Measurements from ENCODE around the gene PGM2.

Gene PGM2

DNA sequence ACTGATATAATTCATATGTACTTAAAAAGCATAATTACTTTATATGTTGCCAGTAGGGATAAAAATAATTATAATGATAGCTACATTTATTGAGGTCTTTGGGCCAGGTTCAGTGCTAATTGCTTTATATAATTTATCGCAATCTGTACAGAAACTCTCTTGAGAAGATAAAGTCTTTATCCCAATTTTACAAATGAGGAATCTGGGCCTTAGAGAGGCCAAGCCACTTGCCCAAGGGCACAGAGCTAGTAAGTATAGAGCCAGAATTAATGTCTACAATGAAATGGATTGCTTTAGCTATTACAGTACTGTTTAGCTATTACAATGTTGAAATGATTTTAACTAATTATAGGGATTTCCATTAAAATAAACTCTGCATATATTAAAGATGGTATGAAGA is 33.8 kb downstream of the PGM2 start:
- in situ Hi-C loops (cut with HindIII; ENCODE audit: low sequenced_read_pairs), result no loop called here

DNA sequence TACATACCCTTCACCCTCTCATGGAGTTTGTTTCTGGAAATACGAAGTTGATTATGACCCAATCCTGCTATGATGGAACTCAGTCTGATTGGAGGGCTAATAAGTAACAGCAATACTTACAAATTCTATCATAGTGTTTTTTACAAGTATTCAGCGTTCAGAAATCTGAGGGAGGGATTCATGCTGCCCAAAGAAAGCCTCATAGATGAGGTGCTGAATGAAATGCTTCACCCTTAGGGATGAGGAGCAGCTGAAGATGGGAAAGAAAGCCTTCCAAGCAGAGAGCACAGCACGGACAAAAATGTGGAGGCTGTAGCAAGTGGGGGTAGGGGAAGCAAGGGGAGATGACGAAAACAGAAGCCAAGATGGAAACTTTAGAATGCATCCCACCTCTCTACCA is 36.5 kb downstream of the PGM2 start:
- in situ Hi-C loops (cut with HindIII; ENCODE audit: low sequenced_read_pairs), result no loop called here

DNA sequence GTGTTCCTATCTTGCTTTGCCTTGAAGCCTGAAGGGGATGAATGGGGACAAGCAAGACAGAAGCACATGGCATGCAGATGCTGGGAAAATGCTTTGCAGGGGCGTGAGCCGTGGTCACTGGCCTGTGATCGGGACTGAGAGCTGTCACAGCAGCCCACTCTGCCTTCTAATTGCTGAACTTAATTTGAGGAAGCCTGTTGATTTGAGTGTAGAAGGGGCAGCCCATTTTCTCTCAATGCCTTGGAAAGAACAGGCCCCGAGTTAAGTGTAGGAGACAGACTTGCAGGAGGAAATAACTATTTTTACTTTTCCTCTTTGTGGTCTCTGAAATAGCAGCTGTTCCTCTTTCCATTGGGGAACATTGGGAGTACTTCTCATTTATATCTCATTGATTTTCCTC is 38.3 kb downstream of the PGM2 start:
- in situ Hi-C loops (cut with HindIII; ENCODE audit: low sequenced_read_pairs), result no loop called here

DNA sequence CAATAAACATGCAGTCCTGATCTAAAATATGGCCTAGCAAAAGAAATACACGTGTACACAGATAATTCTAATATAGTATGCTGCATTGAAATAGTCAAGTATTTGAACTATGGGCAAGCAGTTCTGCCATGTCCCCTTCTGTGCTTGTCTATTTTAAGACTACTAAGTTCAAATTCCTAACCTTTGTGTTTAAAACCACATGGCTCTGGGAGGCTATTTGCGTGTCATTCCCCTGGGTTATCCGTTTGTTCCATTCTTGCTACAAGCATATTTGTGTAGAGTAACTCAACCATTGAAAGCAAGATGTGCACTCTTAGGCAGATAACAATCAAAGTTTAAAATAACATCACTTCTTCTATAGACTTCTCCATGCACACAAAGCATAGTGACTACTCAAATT is 39.0 kb downstream of the PGM2 start:
- in situ Hi-C loops (cut with HindIII; ENCODE audit: low sequenced_read_pairs), result no loop called here

DNA sequence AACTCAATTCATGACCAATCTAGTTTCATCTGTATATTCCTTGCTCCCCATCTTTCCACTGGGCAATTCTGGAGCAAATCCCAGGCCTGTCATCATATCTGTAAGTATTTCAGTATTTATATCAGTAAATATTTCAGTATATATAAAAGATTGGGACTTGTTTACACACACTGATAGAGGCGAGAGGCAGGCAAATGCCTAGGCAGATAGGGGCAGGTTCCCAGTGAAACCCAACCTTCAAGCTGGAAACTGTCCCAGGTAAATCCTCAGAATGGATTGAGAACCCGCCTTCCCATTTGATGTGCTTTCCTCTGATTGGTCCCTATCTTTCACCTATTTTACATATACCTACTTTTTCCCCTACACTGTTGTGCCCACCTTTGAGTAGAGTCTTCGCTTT is 40.6 kb downstream of the PGM2 start:
- in situ Hi-C loops (cut with HindIII; ENCODE audit: low sequenced_read_pairs), result no loop called here

DNA sequence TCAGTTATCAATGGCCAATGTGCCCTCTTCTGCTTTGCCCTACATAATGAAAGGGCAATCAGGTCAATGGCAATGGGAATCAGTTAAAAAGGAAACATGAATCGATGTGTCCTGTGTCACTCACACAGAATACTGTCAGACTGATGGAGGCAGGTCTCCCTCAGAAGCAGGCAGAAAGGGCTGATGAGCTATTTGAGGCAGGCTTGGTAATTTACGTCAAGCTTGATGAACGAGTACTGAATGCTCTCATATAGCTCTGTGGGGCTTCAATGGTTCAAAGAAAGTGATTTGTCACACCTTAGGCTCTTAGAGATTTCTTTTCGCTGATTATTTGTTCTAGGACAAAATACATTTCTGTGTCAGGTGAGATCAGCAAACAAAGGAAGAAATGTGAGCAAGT is 41.8 kb downstream of the PGM2 start:
- in situ Hi-C loops (cut with HindIII; ENCODE audit: low sequenced_read_pairs), result no loop called here

DNA sequence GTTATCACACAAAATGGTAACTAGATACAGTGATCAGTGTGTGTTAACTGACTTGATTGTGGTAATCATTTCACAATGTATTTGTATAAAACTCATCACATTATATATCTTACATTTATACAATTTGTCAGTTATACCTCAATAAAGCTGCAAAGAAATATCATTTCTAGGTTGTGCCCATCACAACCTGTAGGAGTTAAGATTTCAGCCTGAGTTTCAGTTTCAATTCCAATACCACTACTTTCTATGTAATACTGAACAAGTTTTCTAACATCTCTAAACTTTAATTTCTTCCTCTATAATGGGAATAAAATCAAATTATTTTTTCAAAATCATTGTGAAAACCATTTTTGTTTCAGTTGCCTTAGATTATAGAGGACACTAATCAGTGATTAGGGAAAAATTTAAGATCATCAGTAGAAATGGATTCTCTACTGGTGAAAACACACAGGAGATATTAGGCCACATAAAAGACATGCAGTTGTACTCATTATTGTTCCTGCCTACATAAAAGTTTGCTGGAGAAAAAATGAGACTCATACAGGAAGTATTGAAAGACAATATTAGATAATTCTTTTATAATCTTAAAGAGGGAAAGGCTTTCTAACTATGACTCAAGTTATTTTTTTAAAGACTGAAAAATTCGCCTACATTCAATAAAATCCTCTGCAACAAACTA is 46.0 kb downstream of the PGM2 start:
- in situ Hi-C loops (cut with HindIII; ENCODE audit: low sequenced_read_pairs), result no loop called here

DNA sequence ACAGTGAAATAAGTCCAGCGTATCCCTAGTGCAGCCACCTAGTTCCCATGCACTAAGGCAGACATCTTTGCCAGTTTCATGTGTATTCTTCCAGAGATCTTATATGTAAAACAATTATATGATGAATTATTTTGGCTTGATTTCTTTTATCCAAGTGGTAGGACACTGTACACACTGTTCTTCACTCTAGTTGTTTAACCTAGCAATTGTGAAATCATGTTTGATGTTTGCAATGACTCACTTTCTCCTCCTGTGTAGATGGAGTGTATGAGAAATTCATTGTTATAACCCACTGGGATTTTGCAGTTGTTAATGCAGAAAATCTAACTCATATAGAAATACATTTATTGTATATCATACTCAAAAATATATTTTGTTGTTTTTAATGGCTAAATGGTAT is 46.9 kb downstream of the PGM2 start:
- in situ Hi-C loops (cut with HindIII; ENCODE audit: low sequenced_read_pairs), result no loop called here

DNA sequence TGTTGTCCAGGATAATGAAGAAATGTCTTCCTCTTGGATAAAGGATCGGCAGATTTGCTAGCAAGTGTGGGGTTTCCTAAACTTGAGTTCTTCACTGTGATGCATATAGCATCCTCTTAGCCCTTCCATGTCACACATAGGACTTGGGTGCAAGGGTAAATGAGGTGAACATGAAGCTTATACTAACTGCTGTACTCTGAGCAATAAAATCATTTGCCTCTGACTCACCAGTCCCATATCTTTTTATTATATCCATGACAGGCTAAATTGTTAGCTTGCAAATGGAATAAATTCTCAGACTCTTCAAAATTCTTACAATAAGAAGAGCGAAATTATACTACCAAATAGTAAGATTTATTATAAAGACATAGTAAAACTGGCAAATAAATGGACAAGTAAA is 49.7 kb downstream of the PGM2 start:
- in situ Hi-C loops (cut with HindIII; ENCODE audit: low sequenced_read_pairs), result no loop called here

DNA sequence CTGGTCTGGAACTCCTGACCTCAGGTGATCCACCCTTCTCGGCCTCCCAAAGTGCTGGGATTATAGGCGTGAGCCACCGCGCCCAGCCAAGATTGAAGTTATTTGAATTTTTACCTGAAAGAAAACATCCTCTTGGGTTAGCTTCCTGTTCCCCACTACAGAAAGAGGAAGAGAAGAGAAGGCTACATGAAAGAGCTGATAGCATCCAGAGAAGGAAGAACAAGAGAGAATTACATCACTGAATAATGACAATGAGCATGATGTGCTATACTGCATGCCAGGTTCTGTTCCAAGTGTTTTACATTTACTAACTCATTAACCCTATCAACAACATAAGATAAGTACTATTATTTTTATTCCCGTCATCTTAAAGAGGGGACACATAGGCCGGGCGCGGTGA is 52.9 kb downstream of the PGM2 start:
- in situ Hi-C loops (cut with HindIII; ENCODE audit: low sequenced_read_pairs), result no loop called here

DNA sequence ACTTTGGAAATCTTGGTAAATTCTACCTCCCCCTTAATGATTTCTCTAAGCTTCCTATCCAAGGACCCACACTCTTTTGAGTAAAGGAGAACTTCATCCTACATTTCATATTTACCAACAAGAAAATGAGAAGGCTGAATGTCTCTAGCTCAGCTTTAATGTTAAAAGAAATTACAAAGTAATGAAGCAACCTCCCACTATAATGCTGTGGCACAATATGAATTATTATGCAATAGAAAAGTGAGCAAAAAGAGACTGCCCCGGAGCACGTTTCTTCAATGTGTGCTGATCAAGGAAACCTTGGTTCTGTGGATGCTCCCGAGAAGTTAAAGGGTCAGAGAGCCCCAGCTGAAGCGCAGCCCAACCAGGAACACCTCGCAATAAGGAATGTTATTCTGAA is 55.3 kb downstream of the PGM2 start:
- in situ Hi-C loops (cut with HindIII; ENCODE audit: low sequenced_read_pairs), result no loop called here

DNA sequence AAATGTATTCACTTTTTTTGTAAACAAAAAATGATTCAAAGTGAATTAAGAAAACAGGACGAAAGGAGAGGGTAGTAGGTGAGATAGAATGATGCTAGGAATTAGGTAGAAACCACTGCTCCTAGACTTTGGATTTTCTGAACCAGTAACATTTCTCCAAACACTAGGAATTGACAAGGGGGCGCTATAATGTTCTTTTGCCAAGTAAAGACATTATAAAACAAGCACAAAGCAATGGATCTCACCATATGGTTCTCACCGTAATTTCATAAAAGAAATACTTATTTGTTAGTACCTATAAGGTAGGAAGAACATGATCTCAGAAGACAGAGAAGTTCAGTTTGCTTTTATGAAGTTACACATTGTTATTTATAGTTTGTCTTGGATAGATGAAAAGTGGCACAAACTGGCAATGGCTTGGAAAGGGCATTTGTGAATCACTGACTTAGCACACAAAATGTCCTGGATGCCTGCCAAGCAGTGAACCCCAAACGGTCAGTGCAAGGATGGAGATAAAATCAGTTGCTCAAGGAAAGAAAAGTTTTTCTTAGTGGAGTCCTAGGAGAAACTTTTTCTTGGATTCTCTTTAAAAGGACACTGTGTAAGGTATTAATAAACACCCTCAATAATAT is 56.3 kb downstream of the PGM2 start:
- in situ Hi-C loops (cut with HindIII; ENCODE audit: low sequenced_read_pairs), result no loop called here

DNA sequence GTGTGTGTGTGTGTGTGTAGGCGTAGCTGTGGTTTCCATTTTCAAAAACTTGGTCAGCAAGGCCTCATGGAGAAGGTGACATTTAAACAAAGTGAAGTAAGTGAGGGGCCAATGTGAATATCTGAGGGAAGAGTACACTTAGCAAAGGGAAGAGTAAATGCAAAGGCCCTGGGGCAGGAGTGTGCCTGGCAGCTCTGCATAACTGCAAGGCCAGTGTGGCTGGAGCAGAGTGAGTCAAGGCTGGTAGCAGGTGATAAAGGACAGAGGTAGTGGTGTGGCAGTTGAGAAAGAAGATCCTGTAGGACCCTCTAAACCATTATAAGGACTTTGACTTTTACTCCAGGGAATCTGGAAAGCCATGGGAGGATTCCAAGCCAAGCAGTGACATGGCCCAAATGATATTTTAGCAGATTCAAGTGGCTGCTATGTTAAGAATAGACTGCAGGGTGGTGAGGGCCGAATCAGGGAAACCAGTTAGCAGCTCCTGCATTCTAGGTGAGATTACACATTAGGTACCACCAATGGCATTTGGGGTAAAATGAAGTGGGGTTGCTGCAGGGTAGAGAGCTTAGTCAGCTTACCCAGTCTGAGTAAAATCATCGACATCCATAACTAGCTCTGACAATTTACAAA is 58.5 kb downstream of the PGM2 start:
- in situ Hi-C loops (cut with HindIII; ENCODE audit: low sequenced_read_pairs), result no loop called here

DNA sequence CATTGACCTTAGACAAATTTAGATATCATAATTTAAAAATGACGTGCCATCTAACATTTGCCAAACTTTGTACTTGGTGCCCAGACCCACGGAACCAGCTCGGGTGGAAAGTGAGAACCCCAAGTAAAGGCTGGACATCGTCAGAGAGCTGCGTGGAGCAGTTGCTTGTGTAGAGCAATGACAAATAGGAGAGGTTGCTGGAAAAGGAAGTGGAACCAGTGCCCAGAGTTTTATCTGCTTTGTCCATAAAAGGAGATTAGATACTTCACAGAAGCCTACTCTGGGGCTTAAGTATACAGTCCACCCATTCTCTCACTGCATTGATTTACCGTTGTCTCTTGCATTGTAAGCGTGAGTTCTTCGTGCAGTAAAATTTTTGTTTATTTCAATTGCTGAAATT is 59.0 kb downstream of the PGM2 start:
- in situ Hi-C loops (cut with HindIII; ENCODE audit: low sequenced_read_pairs), result no loop called here

DNA sequence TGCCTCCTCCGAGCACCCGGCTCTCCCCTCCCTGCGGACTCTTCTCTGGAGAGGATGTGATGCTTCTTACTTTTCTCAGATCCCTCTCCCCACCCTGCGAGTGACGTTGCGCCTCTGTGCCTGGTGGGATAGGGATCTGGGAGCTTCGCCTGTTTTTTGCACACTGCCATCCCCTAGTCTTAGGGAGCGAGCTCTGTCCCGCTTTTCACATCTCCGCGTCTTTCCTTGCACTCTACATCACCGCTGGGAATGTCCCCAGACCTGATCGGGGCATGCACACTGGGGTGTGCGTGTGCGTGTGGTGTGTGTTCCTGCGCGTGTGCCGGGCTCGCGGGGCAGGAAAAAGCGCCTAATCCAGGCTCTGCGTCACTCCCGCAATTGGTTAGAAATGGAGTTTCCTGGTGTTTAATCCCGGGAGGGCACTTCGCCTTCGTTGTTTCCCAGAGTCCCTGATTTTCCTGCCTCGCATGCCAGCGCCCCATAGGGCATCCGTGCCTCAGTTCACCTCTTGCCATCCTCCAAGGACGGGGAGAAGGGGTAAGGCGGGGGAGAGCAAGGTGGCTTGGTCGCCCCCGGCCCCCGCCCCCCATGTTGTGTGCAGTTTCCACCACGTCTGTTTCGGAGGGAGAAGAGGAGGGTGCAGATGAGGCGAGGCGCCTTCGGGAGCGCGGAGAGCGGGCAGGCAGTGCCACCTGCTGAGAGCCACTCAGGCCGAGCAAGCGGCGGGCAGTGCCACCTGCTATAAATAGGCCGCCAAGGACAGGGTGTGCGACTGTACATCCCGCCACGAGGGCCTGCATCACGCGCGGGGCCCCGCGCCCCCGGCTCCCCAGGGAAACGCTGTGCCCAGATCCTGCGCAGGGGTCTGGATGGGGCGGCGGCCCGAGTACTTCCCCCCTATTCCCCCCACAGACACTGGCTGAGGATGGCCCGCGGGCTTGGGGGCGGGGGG is 63.6 kb downstream of the PGM2 start:
- in situ Hi-C loops (cut with HindIII; ENCODE audit: low sequenced_read_pairs), result no loop called here

DNA sequence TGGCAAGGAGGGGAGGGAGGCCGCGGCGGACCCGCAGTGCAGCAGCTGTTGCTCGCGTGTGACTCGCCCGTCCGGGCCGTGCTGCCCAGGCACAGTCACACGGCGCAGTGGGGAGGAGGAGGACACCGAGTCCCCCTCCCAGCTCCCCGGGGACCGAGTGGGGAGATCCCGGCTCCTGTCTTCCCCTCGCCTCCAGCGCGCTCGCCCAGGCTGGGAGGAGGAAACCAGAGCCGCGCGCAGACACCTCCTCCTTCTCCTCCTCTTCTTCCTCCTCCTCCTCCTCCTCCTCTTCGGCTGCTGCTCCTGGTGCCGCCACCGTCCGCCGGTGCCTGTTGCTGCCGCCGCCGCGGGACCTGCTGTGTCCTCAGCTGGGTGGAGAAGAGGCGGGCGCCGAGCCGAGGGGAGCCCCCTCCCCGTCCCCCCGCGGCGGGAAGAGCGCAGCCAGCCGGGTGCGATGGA is 64.3 kb downstream of the PGM2 start, which contains the start of gene TBC1D1:
TBC1D1 (plus strand) TSS at position 284 of the 459 bp plus-strand sequence. CDS start 11,012 bp downstream, outside the sequence.
- in situ Hi-C loops (cut with HindIII; ENCODE audit: low sequenced_read_pairs), result no loop called here

DNA sequence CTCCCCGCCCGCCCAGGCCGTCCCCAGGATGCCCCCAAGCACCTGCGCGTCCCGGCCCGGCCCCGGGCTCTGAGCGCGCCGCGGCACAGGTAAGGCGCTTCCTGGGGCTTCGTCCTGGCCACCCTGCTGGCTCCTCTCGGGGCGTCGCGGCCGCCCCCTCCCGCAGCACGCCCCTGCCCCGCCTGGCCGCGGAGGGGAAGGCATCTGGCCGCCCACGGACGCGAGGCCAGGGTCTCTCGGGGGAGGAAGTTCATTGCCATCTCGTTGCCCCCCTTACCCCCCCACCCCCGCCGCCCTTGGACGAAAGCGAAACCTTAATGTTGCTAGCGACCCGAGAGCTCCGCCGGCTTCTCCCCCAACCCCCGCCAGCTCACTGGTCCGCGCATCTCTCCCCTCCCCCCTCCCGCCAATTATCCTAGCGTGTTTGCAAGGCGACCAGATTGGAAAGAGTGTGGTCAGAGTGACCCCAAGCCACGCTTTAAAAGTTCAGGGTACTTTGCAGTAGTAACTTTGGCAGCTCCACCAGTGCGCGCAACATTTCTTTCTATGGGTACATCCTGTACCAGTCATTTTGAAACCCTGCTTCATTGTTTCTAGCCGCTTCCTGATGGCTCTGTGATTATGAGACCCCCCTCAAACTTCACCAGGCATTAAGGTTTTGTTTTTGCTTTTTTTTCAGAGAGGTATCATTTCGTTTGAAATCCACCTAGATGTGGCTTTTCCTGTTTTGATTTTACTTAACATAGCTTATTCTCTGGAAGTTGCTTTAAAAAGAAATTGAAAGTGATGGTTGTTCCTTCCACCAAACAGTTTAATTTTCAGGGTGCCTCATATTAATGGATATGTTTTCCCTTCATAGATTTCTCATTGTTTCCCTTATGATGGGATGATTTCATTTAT is 65.0 kb downstream of the PGM2 start:
- in situ Hi-C loops (cut with HindIII; ENCODE audit: low sequenced_read_pairs), result no loop called here

DNA sequence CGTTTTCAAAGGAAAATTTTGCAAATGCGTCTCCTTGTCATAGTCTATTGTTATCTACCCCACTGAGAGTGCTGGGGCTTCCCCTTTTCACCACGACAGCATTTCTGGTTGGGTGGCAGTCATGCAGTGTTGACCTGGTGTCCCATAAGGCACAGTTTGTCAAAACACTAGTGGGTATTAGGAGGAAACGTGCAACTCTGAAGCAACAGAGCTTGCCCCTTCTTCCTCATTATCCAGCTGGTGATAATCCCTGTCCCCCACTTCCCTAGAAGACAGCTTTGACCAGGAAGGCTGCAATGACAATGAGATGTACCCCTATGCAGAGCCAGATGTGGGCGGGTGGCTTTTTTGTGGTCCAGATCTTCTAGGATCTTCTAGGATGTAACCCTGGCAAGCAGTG is 66.2 kb downstream of the PGM2 start:
- in situ Hi-C loops (cut with HindIII; ENCODE audit: low sequenced_read_pairs), result no loop called here

DNA sequence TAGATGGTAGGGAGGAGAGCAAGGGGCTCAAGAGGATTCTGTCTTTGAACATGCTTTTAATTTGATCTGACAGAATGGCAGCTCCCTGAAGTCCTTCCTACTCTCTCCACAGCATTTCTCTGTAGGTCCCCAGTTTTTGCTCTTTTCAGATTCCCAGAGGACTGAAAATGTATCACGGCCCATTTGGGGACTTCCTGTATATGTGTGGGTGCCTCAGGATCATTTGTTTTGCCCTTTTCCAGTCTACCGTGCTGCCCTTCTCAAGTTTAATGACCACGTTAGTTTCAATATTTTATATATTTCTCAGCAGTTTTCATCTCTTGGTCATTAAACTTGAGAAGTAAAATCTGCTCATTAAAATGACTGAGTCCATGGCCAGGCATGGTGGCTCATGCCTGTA is 66.7 kb downstream of the PGM2 start:
- in situ Hi-C loops (cut with HindIII; ENCODE audit: low sequenced_read_pairs), result no loop called here

DNA sequence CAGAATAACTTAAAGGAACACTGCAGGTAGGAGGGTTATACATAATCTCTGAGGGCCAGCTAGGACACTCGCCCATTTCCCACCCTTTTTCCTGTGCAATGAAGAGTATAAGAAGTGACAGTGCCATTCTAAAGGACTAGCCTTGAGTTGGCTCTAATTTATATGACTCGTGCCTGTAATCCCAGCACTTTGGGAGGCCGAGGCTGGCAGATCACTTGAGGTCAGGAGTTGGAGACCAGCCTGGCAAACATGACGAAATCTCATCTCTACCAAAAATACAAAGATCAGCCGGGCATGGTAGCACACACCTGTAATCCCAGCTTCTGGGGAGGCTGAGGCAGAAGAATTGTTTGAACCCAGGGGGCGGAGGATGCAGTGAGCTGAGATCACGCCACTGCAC is 68.8 kb downstream of the PGM2 start:
- in situ Hi-C loops (cut with HindIII; ENCODE audit: low sequenced_read_pairs), result no loop called here
